ENCODE measurements around the gene CELA1.

- TF ChIP-seq REST (IDR thresholded peaks at IDR 0.05; ENCODE audit: insufficient read depth in 1 of 2, low read depth in 2 of 2, low read length in 2 of 2) (no peak), POLR2AphosphoS5 (IDR thresholded peaks at IDR 0.05; ENCODE audit: low read depth, low read length) (no peak), TAF1 (IDR thresholded peaks at IDR 0.05; ENCODE audit: borderline replicate concordance, insufficient read depth, low read length) (no peak), SIN3A (IDR thresholded peaks at IDR 0.05; ENCODE audit: borderline replicate concordance, insufficient read depth, low read length) (no peak), FOXP2 (optimal IDR thresholded peaks at IDR 0.05; ENCODE audit: borderline replicate concordance, extremely low read depth, extremely low read length, insufficient read depth) (no peak)
Measured at GRCh38 chr12:51381226-51382079, 35.0 kb upstream of the CELA1 start.
